HG02588 (cell line): ENCODE data around the gene TMEM219.
"Not testable (repeated sequence)": the region's sequence is repeated elsewhere in the genome, so short reads cannot be mapped to it uniquely, and the experiment has no call there.

Experiments
- ATAC-seq: cut with Tn5 transposase; IDR thresholded peaks from one replicate; pipeline ENCODE4 v1.9.1; 2021; ENCODE audit warnings: mild to moderate bottlenecking, moderate library complexity; ENCODE audit not compliant: unreplicated experiment

TMEM219 gene

GRCh38 chr16:30010844-30011713 is 49.2 kb downstream of the TMEM219 start, which contains the start of gene DOC2A:
DOC2A (minus strand) TSS chr16:30011027; CDS start chr16:30010222, 805 bp downstream.
- no peak for ATAC-seq

GRCh38 chr16:30011714-30012504 is 50.0 kb downstream of the TMEM219 start:
- ATAC-seq, result no peak

DNA sequence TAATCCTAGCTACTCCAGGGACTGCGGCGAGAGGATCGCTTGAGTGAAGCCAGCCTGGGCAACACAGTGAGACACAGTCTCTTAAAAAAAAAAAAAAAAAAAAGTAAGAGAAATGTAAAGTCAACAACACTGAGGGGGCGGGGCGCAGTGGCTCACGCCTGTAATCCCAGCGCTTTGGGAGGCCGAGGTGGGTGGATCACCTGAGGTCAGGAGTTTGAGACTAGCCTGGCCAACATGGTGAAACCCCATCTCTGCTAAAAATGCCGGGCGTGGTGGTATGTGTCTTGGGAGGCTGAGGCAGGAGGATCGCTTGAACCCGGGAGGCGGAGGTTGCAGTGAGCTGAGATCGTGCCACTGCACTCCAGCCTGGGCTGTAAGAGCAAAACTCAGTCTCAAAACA is 50.7 kb downstream of the TMEM219 start:
- not testable (repeated sequence) for ATAC-seq

- ATAC-seq, result not testable (repeated sequence)
Measured at GRCh38 chr16:30015450-30015849, 53.6 kb downstream of the TMEM219 start.

GRCh38 chr16:30016555-30017276 is 54.8 kb downstream of the TMEM219 start:
- no peak for ATAC-seq

DNA sequence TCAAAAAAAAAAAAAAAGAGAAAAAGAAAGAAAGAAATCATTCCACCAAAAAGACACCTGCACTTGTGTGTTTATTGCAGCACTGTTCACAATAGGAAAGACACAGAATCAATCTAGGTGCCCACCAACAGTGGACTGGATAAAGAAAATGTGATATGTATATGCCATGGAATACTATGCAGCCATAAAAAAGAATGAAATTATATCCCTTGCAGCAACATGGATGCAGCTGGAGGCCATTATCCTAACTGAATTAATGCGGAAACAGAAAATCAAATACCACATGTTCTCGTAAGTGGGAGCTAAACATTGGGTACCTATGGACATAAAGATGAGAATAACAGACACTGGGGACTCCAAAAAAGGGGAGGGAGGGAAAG is 55.4 kb downstream of the TMEM219 start:
- no peak for ATAC-seq

GRCh38 chr16:30017937-30018336 is 56.1 kb downstream of the TMEM219 start:
- ATAC-seq, result not testable (repeated sequence)

GRCh38 chr16:30018731-30019158 is 56.9 kb downstream of the TMEM219 start:
- ATAC-seq, result no peak
